GM10248 (cell line): ENCODE data around the gene FRMD3.

ENCODE experiments used
- CTCF ChIA-PET: fragments of 300-600 bp; sonication (Branson Sonifier 250); formaldehyde crosslinking; extraction: SDS; loops from one replicate; lab custom pipeline; 2021; ENCODE audit warnings: antibody characterized with exemption; lab: Yijun Ruan, JAX
- POLR2A ChIA-PET: fragments of 350-650 bp; sonication (Branson Sonifier 250); formaldehyde crosslinking; extraction: SDS; loops from one replicate; lab custom pipeline; 2020; ENCODE audit warnings: antibody characterized with exemption; lab: Yijun Ruan, JAX
- DNase-seq: peaks from one replicate; pipeline ENCODE4 v3.0.0; 2012; ENCODE audit errors: extremely low spot score
- TF ChIP-seq, protein P1 (sequence below): IDR thresholded peaks from 2 replicates; pipeline ENCODE4 v1.5.1; 2012; ENCODE audit warnings: mild to moderate bottlenecking, low read depth; ENCODE audit errors: extremely low read depth, missing control alignments, control extremely low read depth

The FRMD3 gene

GRCh38 chr9:83471241-83471640 is 67.0 kb downstream of the FRMD3 start:
- TF ChIP-seq, protein P1, sequence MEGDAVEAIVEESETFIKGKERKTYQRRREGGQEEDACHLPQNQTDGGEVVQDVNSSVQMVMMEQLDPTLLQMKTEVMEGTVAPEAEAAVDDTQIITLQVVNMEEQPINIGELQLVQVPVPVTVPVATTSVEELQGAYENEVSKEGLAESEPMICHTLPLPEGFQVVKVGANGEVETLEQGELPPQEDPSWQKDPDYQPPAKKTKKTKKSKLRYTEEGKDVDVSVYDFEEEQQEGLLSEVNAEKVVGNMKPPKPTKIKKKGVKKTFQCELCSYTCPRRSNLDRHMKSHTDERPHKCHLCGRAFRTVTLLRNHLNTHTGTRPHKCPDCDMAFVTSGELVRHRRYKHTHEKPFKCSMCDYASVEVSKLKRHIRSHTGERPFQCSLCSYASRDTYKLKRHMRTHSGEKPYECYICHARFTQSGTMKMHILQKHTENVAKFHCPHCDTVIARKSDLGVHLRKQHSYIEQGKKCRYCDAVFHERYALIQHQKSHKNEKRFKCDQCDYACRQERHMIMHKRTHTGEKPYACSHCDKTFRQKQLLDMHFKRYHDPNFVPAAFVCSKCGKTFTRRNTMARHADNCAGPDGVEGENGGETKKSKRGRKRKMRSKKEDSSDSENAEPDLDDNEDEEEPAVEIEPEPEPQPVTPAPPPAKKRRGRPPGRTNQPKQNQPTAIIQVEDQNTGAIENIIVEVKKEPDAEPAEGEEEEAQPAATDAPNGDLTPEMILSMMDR: no peak
- ChIA-PET POLR2A (no interaction called here), CTCF (no interaction called here)
- no peak for DNase-seq

- CTCF ChIA-PET: interaction anchor here (1.1 to 1.9 kb wide), 6 partner anchors 11 to 135 kb away, joined by 3 to 6 read pairs (median 3); no protein-coding TSS in a partner anchor
- POLR2A ChIA-PET: no interaction called here
- no peak for DNase-seq
- TF ChIP-seq, protein P1: no peak
These were observed 68.5 kb downstream of the FRMD3 start for GRCh38 chr9:83469722-83470121.

DNA sequence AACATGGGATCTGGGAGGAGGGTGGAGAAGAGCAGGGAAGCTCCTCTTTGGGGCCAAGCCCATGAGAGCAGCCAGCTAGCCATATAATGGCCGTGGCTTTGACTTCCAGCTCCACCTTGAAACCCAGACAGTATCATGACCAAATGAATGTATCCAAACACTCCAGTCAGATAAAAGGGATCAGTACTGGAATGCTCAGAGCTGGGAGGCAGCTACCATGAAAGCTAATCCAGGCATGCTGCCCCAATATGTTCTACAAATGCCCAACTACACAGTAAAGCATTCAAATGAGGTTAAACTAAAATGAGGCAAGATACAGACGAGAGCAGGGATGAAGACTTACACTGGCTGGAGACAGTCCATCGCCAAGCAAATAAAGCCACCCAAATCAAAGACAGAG is 69.4 kb downstream of the FRMD3 start:
- TF ChIP-seq, protein P1: no peak
- ChIA-PET POLR2A (interaction anchor here (0.6 kb wide), 1 partner anchor 16 kb away, joined by 4 read pairs; no protein-coding TSS in a partner anchor), CTCF (interaction anchor here (1.1 to 1.4 kb wide), 3 partner anchors 9 to 27 kb away, joined by 3 read pairs; no protein-coding TSS in a partner anchor)
- no peak for DNase-seq

GRCh38 chr9:83466877-83467276 is 71.3 kb downstream of the FRMD3 start:
- DNase-seq: no peak
- ChIA-PET CTCF (no interaction called here), POLR2A (no interaction called here)
- TF ChIP-seq, protein P1: no peak

GRCh38 chr9:83466351-83466750 is 71.8 kb downstream of the FRMD3 start:
- POLR2A ChIA-PET: no interaction called here

GRCh38 chr9:83459830-83460229 is 78.4 kb downstream of the FRMD3 start:
- no peak for DNase-seq
- TF ChIP-seq, protein P1: no peak
- ChIA-PET POLR2A (no interaction called here), CTCF (no interaction called here)

More at GRCh38 chr9:83466351-83466750, 71.8 kb downstream of the FRMD3 start:
- DNase-seq: no peak
- CTCF ChIA-PET: no interaction called here
- TF ChIP-seq, protein P1: no peak
